NCI-H226 (cell line): ENCODE results near the gene JUND.

ENCODE experiments used
- DNase-seq: peaks from one replicate; pipeline ENCODE4 v3.0.0-alpha.2; 2015

The JUND gene

GRCh38 chr19:18233224-18233825 lies 48.1 kb downstream of the JUND start:
- DNase-seq = peak; percentile 58

- DNase-seq = peak; percentile 14
Measured at GRCh38 chr19:18232540-18233223, 48.7 kb downstream of the JUND start.

- DNase-seq = no peak
Measured at GRCh38 chr19:18231775-18232174, 49.6 kb downstream of the JUND start.

GRCh38 chr19:18230941-18231734 lies 50.3 kb downstream of the JUND start:
- peak; percentile 43 for DNase-seq

- DNase-seq = no peak
Measured at GRCh38 chr19:18229915-18230314, 51.5 kb downstream of the JUND start.
